DMS114 treated with DMSO at 0.1 percent for 48 hours (cell line): ENCODE results near the gene IMPG2.

Source experiments
- DNase-seq: peaks from one replicate; lab custom pipeline; 2025; ENCODE audit not compliant: unreplicated experiment; lab: John Stamatoyannopoulos, UW

The IMPG2 gene

DNA sequence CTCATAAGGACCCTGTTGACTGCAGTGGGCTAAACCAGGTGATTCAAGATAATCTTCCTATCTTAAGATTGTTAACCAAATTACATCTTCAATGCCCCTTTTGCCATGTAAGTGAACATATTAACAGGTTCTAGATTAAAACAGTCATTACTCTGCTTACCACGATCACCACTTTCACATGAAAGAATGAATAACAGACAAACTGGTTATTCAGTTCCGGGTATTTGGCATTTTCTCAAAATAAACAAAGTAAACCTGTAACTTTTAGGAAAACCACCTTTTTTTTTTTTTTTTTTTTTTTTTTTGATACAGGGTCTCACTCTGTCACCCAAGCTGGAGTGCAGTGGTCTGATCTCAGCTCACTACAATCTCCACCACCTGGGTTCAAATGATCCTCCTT lies 131.2 kb downstream of the IMPG2 start:
- DNase-seq, result no peak

DNA sequence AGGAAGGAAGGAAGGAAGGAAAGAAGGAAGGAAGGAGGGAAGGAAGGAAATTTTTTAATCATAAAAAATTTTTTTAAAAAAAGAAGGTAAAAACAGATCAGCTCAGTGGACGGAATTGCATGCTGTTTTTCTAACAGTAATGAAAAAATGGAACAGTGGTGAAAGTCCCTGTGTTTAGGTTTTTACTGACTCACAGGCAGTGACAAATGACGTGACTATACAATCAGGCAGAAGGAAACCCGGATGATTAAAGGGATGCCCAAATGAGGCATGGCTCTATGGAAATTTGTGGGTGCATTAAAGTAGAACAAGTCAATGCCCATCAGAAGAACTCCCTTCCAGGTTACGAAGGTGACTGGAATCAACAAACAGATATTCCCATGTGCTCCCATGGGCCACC lies 135.0 kb downstream of the IMPG2 start:
- DNase-seq, result no peak

DNA sequence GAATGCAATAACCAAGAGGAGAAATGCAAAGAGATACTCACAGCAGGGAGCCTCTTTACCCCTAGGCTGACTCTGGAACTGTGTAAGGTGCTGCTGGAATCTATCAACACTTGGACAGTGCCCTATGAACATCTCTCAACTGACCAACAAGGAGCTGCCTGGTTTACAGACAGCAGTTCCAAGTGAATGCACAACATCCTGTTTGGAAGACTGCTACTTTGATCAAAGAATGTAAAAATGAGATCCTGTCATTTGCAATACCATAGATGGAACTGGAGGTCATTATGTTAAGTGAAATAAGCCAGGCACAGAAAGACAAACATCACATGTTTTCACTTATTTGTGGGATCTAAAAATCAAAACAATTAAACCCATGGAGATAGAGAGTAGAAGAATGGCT lies 136.3 kb downstream of the IMPG2 start:
- DNase-seq, result no peak

DNA sequence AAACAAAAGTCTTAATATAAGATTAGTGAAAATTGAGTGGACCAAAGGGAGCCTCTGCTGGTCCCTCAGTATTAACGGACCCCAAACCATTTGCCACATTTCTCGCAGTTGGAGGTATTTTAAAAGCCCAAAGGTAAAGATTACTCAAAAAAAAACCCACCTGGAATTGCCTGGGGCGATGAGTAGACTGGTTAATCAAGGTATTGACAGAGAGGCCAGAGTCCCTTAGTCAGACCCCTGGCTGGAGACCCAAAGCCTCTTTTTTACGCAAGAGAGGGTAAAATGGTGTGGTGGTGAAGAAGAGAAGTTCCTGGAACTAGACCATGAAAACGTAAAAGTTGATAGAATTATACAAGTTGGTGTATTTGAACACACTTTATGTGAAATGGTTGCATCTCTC lies 137.2 kb downstream of the IMPG2 start:
- DNase-seq, result no peak

DNA sequence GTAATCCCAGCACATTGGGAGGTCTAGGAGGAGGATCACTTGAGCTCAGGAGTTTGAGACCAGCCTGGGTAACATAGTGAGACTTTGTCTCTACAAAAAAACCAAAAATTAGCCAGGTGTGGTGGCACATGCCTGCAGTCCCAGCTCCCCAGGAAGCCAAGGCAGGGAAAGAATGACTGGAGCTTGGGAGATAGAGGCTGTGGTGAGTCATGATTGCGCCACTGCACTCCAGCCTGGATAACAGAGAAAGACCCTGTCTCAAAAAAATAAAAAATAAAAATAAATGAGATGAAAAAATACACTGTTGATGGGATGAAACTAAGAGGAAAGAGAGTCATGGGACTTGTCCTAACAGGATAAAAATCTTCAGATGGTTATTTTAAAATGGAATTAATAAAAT lies 137.6 kb downstream of the IMPG2 start:
- DNase-seq, result no peak

DNA sequence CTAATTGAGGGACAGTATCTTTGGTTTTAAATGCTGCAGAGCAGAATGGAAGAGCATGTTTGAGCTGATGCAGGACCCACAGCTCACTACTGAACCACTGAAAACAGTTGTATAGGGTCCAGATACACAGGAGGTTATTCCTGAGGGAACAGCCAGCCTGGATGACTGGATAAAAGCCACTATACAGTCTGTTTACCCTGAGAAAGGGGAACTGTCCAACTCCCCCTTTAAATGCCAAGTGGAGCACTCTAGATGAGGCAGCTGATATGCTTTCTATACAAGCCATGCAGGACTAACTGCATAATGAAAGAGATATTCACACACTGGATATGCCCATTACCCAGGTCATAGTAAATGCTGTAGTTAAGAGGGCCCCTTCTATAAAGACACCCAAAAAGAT lies 138.6 kb downstream of the IMPG2 start:
- no peak for DNase-seq

DNA sequence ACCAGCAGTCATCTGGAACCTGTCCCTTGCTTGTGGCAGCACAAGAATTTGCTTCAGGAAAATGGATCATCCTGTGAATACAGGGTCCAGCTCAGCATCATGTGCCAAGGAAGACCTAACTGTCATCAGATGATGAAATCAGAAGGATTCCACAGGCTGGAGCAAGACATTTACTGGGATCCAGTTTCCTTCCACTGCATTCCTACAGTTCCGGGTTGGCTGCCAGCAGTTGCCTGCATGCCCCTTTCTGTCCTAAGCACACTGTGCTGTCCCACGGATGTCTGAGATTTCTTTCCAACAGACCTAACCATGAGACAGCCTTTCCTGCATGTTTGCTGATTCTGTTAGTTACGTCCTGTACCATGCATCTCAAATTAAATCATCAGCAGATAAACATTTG lies 140.7 kb downstream of the IMPG2 start:
- no peak for DNase-seq

DNA sequence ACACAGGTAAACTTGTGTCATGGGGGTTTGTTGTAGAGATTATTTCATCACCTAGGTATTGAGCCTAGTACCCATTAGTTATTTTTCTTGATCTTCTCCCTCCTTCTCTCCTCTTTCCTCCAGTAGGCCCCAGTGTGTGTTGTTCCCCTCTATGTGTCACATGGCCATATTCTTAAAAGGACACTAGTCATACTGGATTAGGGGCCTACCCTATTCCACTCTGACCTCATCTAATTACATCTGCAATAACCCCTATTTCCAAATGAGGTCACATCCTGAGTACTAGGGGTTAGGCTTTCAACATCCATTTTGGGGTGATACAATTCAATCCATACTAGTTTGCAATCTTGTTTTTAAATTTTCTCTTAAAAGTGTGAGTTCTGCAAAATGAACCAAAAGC lies 142.8 kb downstream of the IMPG2 start:
- no peak for DNase-seq
